Amniotic epithelial cell (primary cell): Measurements from ENCODE around the gene POP5.
"Not testable (repeated sequence)": the region's sequence is repeated elsewhere in the genome, so short reads cannot be mapped to it uniquely, and the experiment has no call there.

Experiments
- DNase-seq: peaks from one replicate; pipeline ENCODE4 v3.0.0-alpha.2; 2010; ENCODE audit warnings: low read depth

POP5 gene

DNA sequence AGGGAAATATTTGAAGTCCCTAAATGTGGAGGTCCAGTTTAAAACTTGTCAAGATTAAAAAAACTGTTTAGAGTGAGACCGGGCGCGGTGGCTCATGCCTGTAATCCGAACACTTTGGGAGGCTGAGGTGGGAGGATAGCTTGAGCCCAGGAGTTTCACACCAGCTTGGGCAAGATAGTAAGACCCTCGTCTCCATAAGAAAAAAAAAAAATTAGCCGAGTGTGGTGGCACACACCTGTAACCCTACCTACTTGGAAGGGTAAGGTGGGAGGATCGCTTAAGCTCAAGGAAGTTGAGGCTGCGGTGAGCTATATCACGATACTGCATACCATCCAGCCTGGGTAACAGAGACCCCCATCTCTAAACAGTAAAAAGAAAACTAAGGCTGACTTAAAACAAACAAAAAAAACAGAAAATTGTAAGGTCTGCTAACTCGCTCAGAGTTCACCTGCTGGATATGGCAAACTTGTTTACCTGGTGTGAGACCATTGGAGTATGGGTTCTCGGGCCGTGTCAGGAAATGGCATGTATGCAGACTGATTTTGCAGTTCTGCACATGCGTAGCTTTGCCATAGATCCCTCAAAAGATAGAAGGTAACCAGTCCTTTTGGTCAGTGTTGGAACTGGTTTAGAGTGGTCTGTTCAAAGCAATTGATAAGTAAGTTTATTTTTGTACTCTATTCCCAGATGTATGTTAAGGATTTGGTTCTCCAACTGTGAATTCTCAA is 45.0 kb downstream of the POP5 start:
- no peak for DNase-seq

DNA sequence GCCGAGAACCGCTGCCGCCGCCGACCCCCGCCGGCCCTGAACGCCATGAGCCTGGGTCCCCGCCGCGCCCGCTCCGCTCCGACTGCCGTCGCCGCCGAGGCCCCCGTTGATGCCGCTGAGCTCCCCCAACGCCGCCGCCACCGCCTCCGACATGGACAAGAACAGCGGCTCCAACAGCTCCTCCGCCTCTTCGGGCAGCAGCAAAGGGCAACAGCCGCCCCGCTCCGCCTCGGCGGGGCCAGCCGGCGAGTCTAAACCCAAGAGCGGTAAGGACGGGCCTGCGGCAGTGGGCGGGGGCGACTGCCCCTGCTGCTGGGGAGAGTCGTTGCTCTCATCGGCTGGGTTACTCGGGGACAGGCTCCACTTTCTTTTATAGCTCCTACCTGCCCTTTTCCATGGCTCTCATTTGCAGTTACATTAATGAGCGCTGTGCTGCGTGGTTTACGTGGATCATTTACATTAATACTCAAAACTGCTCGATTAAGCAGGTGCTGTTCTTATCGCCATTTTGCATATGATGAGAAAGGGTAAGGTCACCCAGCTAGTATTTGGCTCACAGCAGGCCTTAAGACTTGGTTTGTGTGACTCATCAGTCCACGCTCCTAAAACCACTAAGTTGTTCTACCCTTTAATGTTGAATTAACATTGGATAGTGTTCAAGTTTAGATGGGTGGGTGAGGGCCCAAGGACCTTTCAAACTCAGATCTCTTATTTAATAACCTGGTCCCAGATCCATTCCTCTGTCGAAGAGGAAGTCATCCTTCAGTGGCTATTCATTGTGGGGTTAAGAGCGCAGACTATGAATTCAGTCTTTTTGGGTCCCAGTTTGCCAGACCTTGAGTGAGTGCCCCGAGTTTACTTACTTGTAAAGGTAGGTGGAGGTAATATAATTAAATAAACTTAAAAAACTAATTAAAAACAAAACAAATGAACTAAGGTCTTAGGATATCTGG is 46.2 kb downstream of the POP5 start:
- DNase-seq: peak; percentile 83

DNA sequence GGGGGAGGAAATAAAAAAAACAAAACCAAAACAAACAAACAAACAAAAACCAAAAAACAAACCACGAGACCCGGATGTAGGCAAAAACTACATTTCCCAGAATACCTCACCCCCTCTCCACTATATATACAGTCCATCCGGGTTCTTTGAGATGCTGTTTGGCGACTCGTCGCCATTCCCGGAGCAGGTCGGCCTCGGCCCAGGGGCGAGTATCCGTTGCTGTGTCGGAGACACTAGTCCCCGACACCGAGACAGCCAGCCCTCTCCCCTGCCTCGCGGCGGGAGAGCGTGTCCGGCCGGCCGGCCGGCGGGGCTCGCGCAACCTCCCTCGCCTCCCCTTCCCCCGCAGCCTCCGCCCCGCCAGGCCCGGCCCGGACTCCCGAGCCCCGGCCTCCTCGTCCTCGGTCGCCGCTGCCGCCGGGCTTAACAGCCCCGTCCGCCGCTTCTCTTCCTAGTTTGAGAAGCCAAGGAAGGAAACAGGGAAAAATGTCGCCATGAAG is 46.9 kb downstream of the POP5 start, which contains the start of gene RNF10:
Gene RNF10 (plus strand): TSS at position 154 of the 500 bp plus-strand sequence. CDS start 456 bp downstream, outside the sequence.
- peak; percentile 83 for DNase-seq

DNA sequence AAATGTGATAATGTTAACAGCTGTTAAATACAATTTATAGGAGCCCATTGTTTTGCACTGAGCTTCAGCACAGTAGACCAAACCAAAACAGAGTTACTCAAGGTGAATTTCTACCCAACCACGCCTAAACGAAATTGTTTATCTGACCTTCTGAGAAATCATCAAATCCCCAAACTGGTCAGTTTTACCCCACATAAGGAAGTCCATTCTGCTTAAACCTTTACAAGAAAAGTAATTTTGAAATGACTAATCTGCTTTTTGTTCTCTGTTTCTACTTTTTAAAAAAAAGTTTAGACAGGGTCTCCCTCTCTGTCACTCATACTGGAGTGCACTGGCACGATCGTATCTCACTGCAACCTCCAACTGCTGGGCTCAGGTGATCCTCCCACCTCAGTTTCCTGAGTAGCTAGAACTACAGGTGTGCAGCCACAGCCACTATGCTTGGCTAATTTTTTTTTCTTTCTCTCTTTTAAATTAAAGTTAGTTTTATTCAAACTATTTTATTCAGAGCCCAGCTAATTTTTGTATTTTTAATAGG is 48.4 kb downstream of the POP5 start:
- no peak for DNase-seq

DNA sequence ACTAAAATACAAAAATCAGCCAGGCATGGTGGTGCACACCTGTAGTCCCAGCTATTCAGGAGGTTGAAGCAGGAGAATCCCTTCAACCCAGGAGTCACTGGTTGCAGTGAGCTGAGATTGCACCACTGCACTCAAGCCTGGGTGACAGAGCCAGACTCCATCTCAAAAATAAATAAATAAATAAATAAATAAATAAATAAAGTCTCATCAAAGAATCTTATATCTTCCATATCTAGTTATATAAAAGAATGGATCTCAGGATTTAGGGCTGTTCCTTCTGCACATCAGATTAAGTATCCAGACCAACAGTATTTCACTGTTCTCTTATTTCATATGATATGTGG is 50.8 kb downstream of the POP5 start:
- not testable (repeated sequence) for DNase-seq

DNA sequence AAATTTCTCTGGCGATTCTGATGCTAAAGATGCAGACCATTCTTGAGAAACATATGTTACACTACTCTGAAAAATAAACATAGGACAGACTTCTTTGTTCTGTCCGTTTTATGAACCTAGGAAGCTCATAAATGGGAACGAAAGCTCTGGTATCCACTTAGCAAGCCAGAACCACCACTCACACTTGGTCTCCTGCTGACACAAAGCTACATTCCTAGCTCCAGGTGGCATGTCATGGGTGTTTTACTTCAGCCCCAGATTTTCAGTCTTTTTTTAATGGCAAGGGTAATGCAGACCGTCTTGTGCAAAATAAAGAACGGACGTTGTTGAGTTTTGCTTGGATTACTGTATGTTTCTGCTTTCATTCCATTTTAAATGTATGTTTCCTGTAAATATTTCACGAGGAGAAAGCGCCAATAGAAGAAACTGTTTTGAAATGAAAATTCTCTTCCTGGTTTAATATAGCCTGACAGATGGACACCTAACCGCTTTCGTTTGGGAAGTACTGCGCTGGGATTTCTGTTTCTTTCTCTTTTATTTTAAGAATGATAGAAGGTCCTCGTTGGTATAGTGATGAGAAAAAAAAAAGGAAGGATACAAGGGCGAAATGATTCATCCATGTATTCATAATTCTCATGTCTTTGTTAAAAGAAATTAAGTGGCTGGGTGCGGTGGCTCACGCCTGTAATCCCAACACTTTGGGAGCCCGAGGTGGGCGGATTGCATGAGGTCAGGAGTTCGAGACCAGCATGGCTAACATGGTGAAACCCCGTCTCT is 51.4 kb downstream of the POP5 start:
- DNase-seq: peak; percentile 47

DNA sequence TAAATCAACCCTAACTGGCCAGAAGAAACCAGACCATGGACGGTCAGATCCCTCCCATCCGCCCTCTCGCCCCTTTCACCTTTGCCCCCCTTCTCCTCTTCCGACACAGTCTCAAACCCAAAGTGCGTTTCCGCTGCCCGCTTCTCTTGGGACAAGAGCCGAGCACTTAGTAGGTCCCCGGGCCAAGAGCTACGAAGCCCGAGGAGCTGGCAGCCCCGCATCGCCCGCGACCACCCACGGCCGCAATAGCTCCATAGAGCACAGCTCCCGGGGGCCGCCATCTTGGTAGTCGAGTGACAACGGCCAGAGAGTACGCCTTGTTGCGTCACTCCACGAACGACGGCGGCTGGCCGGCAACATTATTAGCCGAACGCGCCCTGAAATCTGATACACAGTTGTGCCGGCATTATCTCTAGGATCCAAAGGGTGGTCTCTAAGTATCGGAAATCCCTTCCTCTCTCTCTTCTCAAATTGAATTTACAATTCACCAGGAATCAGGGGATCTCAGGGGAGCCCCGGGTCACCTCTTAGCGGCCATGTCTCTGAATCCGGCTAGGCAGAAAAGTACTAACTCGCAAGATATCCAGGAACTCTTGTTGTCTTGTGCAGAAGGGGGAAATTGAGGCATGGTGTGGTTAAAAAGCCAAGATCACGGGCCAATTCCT is 52.2 kb downstream of the POP5 start, which contains the start of gene COQ5:
Gene COQ5 (minus strand): TSS at position 298 of the 665 bp plus-strand sequence. CDS start 17 bp downstream, at position 281.
- DNase-seq: peak; percentile 79
